ENCODE data around the gene IGLON5.

IGLON5 gene

DNA sequence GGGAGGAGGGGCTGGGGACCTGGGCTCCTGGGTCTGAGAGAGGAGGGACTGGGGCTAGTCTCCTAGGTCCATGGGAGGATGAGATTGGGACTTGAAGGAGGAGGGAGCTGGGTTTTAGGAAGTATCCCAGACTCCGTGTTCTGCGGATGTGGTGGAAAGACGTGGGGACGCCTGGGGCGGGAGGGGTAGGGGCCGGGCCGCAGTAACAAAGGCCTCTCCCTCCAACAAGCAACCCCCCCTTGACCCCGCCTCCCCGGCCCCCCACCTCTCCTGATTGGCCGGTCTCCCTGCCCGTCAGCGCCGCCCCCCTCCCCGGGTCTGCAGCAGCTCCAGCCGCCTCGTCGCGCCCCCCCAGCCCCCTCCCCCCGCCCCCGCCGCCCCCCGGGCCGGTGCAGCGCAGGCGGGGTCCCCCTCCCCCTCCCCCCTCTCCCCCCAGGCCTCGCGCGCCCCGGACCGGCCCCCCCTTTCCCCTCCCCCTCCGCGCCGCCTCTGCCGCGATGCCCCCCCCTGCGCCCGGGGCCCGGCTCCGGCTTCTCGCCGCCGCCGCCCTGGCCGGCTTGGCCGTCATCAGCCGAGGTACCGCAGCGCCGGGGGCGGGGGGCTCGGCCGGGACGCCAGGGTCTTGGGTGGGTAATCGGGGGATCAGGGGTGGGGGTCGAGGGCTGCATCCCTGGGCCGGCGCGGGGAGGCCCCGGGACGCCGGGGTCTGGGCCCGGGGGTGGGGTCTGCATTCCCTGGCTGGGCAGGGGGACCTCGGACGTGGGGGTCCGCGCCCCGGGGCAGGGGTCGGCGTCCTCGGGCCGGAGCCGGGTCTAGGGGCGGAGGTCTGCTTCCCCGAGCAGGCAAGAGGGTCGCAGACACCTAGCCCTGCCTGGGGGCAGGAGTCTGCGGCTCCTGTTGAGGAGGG, at the start of gene IGLON5:
Gene IGLON5, plus strand, starts transcription at position 294 of the 907 bp plus-strand sequence. Its CDS starts 204 bp downstream, at position 498.
- DNase-seq: no peak

DNA sequence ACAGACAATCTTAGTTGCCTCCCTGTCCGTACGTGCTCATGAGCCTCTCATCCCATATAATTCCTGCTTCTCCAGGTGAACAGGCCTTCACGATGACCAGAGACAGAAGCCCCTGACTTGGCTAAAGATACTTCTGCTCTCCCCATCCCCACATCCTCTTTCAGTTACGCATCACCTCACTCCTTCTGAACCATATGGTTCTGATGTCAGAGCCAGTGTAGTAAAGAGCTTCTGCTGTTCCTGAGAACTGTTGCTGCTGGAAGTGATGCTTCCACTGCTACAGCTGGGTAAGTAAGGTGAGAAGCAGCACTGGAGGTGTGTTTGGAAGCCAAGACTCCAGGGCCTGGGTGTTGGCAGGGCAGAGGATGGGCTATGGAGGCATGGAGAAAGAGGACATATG, 47.6 kb upstream of the IGLON5 start:
- DNase-seq: no peak

DNA sequence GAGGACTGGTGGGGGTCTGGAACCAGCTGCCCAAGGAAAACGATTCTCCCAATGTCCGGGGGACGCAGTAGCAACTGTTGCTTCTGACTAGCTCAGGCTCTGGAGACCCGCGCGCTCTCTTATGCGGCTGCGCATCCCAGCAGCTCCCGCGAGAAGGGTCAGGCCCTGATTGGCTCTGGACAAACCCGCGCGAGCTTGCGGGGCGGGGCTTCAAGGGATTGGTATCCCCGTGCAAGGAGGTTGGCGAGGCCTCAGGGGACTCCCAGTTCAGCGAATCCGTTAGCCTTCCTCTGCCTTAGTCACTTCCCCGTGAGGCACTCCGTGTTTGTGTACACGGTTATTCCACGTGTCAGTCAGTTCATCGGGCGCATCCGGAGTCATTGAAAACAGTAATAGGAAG, 40.4 kb upstream of the IGLON5 start:
- no peak for DNase-seq

DNA sequence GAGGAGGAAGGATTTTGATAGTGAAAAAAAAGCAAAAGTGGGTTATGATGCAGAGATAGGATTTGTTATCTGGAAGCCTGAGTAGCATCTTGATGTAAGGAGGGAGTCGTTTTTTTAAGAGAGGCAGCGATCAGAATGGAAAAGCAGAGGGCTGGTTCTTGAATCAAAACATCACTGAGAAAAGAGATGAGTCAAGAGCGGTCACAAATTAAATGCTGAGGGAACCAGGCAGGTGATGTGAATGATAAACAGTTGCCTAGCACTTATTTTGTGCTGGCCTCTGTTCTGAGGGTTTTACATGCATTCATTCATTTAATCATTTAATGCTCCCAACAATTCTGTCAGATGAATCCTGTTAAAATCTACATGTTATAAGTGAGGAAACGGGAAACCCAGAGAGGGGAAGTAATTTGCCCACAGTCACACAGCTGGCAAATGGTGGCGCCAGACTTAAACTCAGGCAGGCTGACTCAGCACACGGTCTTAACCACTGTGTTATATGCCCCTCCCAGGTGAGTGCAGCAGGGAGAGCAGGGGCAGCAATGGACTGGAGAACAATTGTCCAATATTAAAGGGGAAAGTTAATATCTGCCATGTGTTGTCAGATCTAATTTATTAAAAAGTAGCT, 39.1 kb upstream of the IGLON5 start:
- no peak for DNase-seq

DNA sequence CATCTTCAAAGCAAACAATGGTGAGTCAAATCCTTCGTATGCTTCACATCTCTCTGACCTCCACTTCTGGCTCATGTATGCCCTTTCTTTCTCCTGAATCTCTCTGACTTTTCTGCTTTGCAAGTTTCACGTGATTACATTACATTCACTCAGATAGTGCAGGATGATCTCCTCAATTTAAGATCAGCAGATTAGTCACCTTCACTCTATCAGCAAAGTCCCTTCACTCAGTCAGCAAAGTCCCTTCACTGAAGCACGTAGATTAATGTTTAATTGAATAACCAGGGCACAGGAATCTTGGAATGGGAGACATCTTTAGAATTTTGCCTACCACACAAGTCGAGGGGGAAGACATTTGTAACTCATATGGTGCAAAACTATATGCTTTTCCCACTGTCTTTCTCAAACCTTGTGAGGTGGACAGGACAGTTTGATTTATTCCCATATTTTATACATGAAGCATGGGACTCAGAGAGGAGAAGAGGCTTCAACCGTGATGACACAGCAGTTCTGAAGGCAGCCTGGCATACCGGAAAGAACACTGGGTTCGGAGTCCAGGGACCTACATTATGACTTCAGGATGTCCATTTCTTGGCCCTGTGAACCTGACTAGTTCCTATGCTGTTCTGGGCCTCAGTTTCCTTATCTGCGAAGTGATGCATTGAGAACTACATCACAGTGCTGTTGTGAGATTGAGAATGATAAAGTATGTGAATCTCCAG, 37.2 kb upstream of the IGLON5 start:
- DNase-seq: no peak

DNA sequence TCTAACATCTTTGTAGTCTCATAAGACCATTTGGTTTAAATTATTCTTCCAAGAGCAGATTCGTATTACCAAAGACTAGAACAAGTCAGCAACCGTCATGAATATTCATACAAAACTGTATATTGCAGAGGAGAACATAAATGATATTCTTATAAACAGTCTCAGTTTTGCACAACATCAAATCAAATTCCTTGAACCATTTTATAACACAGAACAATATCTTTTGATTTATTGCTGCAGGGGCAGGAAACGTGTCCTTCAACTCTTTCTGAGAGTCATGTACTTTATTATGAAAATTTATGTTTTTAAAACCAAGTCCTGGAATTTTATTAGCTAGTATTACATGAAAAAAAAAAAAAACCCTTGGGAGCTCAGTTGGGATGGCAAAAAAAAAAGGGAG, 34.3 kb upstream of the IGLON5 start:
- no peak for DNase-seq

DNA sequence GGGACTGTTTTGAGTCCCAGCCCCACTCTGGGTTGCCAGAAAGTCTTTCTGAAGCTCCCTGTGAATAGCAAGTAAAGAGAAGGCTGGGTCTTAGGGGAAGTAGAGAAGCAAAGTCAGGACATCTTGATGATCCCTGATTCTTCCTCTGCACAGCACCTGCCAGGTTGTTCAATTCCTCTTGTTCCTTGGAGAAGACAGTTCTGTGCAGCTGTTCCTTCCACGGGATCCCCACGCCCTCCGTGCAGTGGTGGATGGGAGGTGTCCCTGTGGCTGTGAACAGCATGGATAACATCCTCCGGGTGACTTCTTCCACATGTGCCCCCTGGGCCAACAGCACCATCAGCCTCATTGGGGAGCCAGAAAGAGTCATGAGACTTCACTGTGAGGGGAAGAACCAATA, 29.1 kb upstream of the IGLON5 start:
- no peak for DNase-seq

DNA sequence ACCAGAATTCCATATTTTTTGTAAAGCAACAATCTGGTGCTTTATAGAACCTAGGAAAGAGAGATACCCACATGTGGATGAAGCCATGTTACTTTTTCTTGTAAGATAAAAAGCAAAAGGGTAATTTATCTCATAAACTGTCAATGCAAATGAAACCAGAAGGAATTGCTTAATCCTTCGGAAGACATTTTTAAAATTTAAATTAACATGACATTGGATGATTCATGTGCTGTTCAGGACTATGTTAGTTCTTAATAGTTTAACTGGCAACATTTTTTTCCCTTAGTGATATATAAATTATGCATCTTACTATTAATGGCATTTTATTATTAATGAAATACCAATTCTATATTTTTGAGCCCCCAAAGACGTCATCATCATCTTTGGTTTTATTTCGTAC, 25.8 kb upstream of the IGLON5 start:
- DNase-seq: no peak

DNA sequence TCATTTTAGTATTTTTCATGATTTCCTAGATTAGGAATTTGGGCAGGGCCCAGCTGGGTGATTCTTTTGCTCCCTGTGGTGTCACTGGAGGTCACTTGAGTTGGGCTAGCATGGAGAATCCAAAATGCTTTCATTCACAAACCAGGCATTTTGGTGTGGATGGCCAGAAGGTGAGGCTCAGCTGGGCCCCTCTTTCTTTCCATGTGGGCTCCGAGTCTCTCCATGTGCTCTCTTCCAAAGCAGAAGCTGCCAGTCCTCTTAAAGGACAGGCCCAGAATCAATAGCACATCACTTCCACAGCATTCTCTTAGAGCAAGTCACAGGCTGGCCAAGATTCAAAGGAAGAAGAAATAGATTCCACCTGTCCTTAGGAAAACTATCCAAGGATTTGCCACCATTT, 21.8 kb upstream of the IGLON5 start:
- DNase-seq: no peak

DNA sequence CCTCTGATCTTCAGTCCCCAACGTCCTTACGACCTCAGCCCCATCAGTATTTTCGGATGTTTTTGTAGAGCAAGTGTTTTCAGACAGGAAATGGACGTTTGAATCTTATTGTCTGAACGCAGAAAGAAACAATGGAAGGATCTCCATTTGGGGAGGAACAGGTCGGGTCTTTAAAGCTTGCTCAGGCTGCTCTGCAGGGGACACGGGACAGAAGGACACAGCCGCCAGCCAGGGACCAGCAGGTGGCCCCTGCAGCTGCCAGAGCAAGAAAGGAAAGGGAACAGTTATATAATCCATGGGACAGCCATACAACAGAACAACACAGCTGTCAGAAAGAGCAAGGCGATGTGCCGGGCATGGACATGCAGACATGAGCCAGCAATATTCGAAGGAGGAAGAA, 18.5 kb upstream of the IGLON5 start:
- no peak for DNase-seq

DNA sequence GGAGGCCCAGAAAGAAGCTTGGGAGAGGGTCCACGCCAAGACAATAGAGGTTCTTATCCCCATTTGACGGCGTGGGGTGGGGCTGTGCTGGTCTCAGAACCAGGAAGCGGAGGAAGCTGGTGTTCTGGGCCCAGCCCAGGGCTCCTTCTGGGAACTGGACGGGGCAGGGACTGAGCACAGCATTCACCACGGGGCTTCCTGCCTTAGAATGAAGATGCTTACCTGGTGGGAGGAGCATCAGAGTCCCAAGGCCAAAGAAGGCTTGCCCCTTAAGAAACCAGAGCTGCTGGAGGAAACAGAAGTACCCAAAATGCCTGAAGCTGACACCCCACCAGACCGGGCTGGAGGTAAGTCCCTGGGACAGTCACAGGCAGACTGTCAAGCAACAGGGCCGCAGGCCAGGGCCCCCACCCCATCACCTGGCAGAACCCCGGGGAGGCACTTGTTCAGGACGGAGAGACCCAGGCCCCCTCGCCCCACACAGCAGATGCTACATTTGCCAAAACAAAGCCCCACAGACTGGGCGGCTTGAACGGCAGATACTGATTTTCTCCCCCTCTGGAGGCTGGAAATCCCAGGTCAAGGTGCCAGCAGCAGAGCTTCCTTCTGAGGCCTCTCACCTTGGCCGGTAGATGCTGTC, 17.8 kb upstream of the IGLON5 start:
- DNase-seq: no peak

DNA sequence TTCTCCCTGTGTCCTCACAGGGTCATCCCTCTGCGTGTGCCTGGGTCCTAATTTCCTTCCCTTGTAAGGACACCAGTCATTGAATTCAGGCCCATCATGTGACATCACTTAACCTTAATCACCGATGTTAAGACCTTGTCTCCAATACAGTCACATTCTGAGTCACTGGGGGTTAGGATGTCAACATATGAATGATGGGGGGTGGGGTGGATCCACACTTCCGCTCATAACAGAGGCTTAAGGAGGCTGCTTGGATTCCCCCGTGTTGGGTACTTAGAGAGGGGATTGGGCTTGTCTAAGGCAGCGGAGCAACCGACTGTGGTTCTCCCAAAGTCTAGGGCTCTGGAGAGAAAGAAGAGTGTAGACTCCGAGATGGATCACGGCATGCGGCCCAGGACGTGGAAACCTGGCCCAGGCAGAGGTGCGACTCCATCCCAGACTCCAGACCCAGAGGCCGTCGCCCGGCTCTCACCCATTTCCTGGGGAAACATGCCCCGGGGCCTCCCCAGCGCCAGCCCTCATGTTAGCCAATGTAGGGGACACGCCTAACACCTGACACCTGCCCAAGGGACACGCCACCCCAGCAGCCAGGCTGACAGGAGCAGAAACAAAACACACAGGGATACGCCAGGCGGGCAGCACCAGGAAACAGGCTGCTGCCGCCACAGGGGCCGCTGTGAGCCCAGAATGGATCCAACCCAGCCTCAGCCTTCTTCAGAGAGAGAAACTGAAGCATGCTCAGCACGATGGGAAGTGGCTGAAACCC, 17.1 kb upstream of the IGLON5 start:
- no peak for DNase-seq

DNA sequence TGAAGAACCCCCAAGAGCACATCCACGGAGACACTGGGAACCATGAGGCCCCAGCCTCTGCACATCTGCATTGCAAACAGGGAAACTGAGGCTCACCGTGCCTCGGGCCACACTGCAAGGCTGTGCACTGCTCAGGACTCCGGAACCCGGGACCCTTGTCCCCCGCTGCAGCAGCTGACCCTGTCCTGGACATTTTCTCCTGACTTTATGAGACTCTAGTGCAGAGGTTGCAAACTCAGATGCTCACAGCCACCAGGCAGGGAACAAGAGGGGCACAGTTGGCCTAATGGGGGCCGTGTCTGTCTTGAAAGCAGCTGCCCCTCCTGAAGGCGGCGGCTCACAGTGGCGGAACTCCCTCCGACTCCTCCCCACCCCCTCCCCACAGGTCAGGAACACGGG, 16.5 kb upstream of the IGLON5 start:
- DNase-seq: no peak

DNA sequence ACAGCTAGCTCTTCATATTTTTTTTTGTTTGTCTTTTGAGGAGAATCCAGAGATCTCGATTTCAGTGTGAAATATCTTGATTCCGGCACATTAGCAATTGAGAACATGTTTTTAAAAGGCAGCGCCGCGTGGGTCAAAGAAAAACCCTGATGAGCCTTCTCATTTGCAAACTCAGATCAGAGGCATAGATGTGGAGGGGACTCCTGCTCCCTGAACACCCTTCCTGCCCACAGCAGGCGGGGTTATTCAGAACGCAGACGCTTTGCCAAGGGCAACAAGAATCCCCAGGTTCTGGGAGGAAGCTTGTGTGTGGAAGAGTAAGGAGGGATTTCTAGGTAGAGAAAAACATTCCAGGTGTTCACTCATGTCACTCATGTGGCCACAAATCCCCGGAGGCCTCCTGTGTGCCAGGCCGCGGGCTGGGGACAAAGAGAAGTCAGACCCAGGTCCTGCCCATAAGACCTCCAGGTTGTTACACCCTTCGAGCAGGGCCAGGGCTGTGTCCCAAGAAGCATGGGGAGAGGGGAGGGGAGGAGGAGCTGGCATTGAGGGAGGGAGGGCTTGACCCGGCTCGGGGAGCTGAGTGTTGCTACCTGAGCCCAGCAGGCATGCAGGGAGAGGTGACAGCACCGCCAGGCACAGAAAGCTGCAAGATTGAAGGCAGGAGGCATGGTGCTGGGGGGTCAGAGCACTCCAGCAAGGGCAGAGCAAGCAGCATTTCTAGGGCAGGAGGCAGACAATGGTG, 15.9 kb upstream of the IGLON5 start:
- DNase-seq: no peak

DNA sequence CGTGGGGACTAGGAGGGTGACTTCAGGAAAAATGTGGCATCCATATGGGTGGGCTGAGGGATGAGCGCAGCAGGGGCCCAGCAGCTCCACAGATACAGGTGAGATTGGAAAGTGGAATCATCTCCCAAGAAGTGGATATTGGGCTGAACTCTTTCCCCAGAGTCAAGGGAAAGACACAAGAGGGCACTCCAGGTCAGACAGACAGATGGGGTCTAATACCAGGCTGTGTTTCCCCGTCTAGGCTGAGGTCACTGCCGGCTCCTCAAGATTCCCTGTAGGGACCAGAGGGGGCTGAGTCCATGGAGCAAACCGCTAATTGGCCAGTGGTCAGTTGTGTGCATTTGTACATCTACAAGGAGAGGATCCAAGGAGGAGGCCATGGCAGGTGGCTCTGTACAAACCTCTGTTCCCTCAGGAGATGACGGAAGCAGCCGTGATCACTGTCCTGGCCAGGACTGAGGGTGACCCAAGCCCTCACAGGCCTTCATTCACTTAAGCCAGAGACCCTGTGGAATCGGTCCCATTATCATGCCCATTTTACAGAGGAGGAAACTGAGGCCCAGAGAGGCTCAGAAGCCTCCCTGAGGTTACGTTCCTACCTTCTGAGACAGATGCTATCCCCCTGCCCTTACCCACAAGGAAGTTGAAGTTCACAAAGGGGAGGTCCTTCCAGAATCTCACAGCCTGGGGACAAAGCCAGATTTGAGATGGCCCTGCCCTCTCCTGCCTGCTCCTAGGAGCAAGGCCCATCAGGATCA, 14.9 kb upstream of the IGLON5 start:
- no peak for DNase-seq

DNA sequence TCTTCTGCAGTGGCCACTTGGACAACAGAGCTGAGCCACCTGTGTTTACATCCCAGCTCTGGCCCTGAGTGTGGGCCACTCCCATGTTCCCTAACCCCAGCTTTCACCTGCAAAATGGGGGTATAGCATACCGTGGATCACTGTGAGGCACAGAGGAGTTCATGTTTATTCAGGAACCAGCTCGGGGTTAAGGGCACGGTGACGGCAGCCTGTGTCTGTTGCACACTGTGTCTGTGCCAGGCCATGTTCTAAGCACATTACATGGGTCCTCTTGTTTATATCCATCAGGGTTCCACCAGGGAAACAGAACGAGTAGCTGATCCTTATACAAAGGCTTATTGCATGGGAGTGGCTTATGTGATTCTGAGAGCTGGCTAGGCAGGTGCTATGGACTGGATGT, 14.0 kb upstream of the IGLON5 start:
- no peak for DNase-seq

DNA sequence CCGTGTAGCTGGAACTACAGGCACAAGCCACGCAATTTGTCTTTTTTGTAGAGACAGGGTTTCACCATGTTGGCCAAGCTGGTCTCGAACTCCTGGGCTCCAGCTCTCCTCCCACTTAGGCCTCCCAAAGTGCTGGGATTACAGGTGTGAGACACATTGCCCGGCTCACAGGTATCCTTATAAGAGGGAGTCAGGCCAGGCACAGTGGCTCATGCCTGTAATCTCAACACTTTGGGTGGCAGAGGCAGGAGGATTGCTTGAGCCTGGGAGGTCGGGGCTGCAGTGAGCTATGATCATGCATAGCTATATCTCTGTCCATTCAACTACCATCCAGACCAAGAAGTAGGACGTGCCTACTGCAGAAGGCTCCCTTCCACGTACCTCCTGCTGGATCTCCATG, 10.2 kb upstream of the IGLON5 start:
- DNase-seq: no peak

DNA sequence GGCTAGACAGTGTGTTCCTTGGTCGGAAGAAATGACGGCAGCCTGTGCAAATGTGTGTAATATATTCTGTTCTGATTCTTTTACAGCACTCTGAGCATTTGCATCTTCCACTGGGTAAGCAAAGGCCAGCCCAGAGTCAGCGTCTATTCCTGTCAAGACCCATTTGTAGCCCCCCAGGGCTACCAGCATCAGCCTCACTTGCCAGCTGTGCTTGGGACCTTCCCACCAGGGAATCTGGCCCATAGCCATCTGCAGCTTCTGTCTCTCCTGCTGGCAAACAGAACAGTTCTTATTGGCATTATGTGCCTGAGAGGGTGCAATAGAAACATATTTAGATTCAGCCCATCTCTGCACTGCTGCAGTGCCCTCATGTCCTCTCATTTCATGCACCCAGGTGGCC, 6.0 kb upstream of the IGLON5 start:
- no peak for DNase-seq

DNA sequence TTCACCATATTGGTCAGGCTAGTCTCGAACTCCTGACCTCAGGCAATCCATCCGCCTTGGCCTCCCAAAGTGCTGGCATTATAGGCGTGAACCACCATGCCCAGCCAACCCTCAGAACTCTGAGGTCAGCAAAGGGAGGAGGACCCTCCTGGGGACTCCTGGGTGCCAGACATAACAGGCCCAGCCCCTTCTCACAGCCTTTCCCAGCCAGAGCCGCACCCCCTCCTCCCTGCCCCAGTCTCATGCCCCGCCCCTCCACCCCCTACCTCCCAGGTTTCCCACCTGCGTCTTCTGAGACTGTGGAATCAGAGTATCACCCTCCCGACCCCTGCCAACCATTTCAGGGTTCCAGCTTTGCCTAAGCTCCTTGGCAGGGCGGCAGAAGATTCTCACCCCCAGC, 5.2 kb downstream of the IGLON5 start:
- DNase-seq: no peak

DNA sequence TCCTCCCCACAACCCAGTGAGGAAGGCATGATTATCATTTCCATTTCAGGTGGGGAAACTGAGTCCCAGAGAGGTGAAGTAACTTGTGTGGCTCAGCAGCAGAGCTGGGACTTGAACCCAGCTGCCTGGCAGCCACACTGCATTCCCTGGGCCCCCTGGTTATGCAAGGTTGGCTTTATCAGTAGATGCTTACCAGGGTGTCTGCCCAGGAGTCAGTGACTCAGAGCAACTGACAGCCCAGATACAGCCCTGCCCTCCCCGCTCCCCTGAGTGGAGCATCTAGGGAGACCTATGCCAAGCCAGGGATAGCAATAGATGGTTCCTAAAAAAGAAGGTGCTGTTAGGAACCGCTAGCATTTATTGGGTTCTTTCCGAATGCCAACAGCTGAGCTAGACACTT, 5.9 kb downstream of the IGLON5 start:
- no peak for DNase-seq

DNA sequence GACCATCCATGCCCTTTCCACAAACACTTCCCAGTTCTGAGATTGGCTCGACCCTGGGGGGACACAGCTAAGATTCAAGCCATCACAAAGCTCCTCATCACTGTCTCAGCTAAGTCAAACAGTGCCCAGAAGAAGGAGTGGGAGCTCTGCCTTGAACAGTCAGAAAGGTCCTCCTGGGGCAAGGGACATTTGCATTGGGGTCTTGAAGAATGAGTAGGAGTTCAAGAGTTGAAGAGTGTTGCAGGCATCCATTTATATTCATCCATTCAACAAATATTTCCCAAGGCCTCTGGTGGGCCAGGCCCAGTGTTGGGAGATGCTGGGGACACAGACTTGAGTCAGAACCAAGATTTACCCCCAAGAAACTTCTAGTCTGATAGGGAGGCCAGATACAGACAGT, 6.5 kb downstream of the IGLON5 start:
- no peak for DNase-seq
